GM12892 (cell line): ENCODE measurements around the gene BRI3BP.
"Not testable (repeated sequence)": the region's sequence is repeated elsewhere in the genome, so short reads cannot be mapped to it uniquely, and the experiment has no call there.

ENCODE experiments used
- DNase-seq: peaks from one replicate; pipeline ENCODE4 v3.0.0; 2011; ENCODE audit not compliant: insufficient read length
- FAIRE-seq: peaks from 2 replicates; lab custom pipeline; 2011; peaks lifted over from hg19 to GRCh38; lab: Jason Lieb, UNC
- POLR2A ChIP-seq: IDR thresholded peaks from 2 replicates; pipeline ENCODE4 v1.6.1; 2011; ENCODE audit warnings: low read depth, low read length, control low read depth
- POLR2AphosphoS5 ChIP-seq: IDR thresholded peaks from 2 replicates; pipeline ENCODE4 v1.6.1; 2011; ENCODE audit warnings: low read depth, low read length, control low read depth
- TAF1 ChIP-seq: IDR thresholded peaks from 2 replicates; pipeline ENCODE4 v1.6.1; 2011; ENCODE audit warnings: low read depth, mild to moderate bottlenecking, control low read depth, low read length, borderline replicate concordance

BRI3BP gene

GRCh38 chr12:125014526-125014925, 21.1 kb downstream of the BRI3BP start:
- DNase-seq (no peak), FAIRE-seq (no peak)
- TF ChIP-seq POLR2A = no peak
- no peak for TF ChIP-seq POLR2AphosphoS5
- TF ChIP-seq TAF1 = no peak

- FAIRE-seq (no peak), DNase-seq (no peak)
- TF ChIP-seq POLR2A (no peak; the same call in 1 of the 2 replicates), TAF1 (no peak), POLR2AphosphoS5 (no peak)
These were observed 22.4 kb downstream of the BRI3BP start for GRCh38 chr12:125015680-125016310.

DNA sequence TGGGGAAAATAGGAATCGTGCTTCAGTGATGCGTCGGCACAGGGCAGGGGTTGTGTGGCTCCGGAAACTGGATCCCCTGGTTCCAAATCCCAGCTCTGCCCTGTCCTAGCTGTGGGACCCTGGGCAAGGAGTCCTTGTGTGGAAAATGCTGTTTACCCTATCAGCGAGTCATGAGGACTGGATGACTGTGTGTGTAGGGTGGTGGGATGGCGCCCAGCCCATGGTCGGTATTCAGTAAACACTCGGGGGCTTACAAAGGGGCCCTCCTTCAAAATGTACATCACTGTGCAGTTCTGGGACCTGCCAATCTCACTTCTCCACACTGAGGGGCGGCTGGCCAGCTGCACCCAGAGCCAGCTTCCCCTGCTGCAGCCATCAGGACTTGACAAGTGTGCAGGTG, 24.4 kb downstream of the BRI3BP start:
- no peak for DNase-seq
- no peak for TF ChIP-seq POLR2AphosphoS5
- no peak for TF ChIP-seq TAF1
- no peak for TF ChIP-seq POLR2A
- no peak for FAIRE-seq

DNA sequence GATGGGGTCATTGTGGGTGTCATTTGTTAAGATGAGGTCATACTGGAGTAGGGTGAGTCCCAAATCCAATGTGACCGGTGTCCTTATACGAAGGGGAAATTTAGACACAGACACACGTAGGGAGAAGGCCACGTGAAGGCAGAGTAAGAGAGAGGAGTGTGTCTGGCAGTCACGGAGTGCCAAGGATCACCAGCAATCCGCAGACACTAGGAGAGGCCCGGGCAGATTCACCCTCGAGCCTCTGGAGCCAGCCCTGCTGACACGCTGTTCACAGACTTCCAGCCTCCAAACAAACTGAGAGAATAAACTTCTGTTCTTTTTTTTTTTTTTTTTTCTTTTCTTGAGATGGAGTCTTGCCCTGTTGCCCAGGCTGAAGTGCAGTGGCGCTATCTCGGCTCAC, 24.9 kb downstream of the BRI3BP start:
- TF ChIP-seq POLR2AphosphoS5 (no peak), TAF1 (no peak), POLR2A (no peak)
- DNase-seq (no peak), FAIRE-seq (no peak)

GRCh38 chr12:125021096-125021495, 27.7 kb downstream of the BRI3BP start:
- DNase-seq (no peak), FAIRE-seq (no peak)
- no peak for TF ChIP-seq POLR2AphosphoS5
- no peak for TF ChIP-seq POLR2A
- TF ChIP-seq TAF1 = no peak

GRCh38 chr12:125021771-125022170, 28.3 kb downstream of the BRI3BP start:
- TF ChIP-seq POLR2AphosphoS5 (no peak), TAF1 (no peak), POLR2A (no peak)
- no peak for FAIRE-seq
- no peak for DNase-seq

GRCh38 chr12:125023065-125023464, 29.6 kb downstream of the BRI3BP start:
- no peak for TF ChIP-seq POLR2AphosphoS5
- no peak for TF ChIP-seq POLR2A
- FAIRE-seq (no peak), DNase-seq (no peak)

DNA sequence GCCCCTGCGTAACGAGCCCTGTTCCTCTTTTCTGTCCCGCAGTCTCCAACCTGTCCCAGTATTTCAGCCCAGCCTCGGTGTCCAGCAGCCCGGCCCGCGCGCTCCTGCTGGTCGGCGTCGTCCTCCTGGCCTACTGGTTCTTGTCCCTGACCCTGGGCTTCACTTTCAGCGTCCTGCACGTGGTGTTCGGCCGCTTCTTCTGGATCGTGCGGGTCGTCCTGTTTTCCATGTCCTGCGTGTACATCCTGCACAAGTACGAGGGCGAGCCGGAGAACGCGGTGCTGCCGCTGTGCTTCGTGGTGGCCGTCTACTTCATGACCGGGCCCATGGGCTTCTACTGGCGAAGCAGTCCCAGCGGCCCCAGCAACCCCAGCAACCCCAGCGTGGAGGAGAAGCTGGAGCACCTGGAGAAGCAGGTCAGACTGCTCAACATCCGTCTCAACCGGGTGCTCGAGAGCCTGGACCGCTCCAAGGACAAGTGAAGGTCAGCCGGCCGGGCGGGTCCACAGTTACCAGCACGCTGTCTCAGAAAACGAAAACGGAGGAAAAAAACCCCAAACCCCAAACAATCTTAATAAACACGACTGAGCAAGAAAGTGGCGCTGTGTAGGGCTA, 31.6 kb downstream of the BRI3BP start:
- no peak for FAIRE-seq
- no peak for TF ChIP-seq TAF1
- no peak for TF ChIP-seq POLR2AphosphoS5
- TF ChIP-seq POLR2A = no peak
- no peak for DNase-seq

- FAIRE-seq = no peak
- DNase-seq = no peak
- TF ChIP-seq TAF1 = no peak
- no peak for TF ChIP-seq POLR2AphosphoS5
- TF ChIP-seq POLR2A = no peak
These were observed 32.3 kb downstream of the BRI3BP start for GRCh38 chr12:125025606-125026235.

GRCh38 chr12:125028106-125028505, 34.7 kb downstream of the BRI3BP start:
- DNase-seq (no peak), FAIRE-seq (no peak)
- no peak for TF ChIP-seq POLR2A
- no peak for TF ChIP-seq POLR2AphosphoS5
- no peak for TF ChIP-seq TAF1

GRCh38 chr12:125029761-125030358, 36.4 kb downstream of the BRI3BP start:
- FAIRE-seq (no peak), DNase-seq (no peak)
- TF ChIP-seq TAF1 (no peak), POLR2AphosphoS5 (no peak), POLR2A (no peak)

DNA sequence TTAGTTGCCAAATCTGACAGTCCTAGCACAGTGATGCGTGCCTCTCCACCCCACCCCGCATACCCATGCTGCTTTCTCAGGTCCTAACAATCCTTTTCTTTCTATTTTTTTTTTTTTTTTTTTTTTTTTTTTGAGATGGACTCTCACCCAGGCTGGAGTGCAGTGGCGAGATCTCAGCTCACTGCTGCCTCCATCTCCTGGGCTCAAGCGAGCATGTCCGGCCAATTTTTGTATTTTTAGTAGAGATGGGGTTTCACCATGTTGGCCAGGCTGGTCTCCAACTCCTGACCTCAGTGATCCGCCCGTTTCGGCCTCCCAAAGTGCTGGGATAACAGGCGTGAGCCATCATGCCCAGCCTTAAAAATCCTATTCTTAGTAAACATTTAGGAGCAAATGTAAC, 38.0 kb downstream of the BRI3BP start:
- not testable (repeated sequence) for FAIRE-seq, DNase-seq
